ENCODE data around the gene BANK1. TPM values are rescaled to one million over a fixed set of nuclear protein-coding genes. Genes with fewer than 3 reads are reported as not detected.

Gene BANK1
- total and polyA plus RNA-seq, 2 of the 4 experiments (the other 2 are of a cell fraction), result under 0.01 to 0.51 TPM

DNA sequence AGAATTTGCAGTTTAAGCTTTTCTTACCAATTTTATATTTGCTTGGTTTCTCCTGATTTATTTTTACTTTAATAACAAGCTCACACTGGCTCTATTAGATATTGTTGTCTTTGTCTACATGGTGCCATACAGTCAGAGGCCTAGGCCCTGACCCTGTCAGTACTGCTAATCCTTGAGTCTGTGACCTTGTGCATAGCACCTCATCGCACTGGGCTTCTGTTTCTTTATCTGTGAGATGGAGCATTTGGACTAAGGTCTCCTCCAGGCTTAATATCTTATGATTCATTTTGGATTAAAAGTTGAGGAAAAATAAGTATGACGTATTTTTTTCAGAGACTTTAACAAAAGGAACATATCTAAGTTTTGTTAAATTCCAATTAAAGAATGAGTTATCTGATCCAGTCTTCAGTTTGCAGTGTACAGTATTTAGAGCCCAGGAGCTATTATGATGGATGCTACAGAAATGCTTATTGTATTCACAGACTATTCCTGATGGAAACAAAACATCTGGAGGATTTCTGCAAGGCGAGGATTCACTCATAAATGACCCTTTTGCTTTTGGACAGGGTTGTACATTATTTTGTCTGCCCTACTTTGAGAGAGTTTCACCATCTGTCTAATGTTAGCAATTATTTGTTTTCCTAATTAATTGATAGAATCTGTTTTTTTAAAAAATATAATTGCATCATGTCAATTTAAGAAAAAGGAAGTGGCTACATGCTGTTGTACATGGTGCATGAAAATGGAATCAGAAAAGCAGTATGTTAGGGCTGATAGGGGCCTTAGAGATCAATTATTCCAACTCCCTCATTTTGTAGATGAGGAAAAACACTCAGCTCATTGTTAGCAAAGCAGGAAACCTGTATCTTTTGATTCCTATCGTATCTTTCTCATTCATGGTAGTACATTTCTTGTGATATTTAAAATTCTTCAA lies 203.6 kb downstream of the BANK1 start:
- no peak overlapping the region for H3K14ac ChIP-seq (replicated peaks; ENCODE audit: low read depth, low read length)
- H3K9ac ChIP-seq (ENCODE audit: low read depth, low read length), result no peak overlapping the region
- H3K9me1 ChIP-seq (ENCODE audit: insufficient read depth, low read length), result no peaks in the 10 kb centered on the region
- in situ Hi-C loops (cut with MboI; ENCODE audit: low sequenced_read_pairs) (no loop called here), dilution Hi-C loops (cut with HindIII; ENCODE audit: low sequenced_read_pairs, unreplicated experiment) (no loop called here), intact Hi-C loops (cut with micrococcal nuclease) (no loop called here)
- WGBS, 2 experiments (ENCODE audit: extremely low coverage in 2 of 2, insufficient read length in 1 of 2), result no CpG with 5 or more reads among the region's 4 CpGs
- H3K79me1 ChIP-seq (ENCODE audit: low read depth in 1 of 2, low read length in 2 of 2), result no peaks in the 10 kb centered on the region
- H2AK5ac ChIP-seq (ENCODE audit: low read depth, low read length), result no peak overlapping the region
- no peaks in the 10 kb centered on the region for H3K27me3 ChIP-seq (ENCODE audit: control insufficient read depth, insufficient read depth, low read length)
- no peak overlapping the region for H4K5ac ChIP-seq (ENCODE audit: low read depth, low read length)
- ATAC-seq (ENCODE audit: low read depth) (no peak), DNase-seq (no peak)
- no peak overlapping the region for H2AFZ ChIP-seq (replicated peaks; ENCODE audit: low read length, poor library complexity)
- no peak overlapping the region for H4K91ac ChIP-seq (ENCODE audit: insufficient read depth, low read depth, low read length)
- H3K36me3 ChIP-seq (ENCODE audit: control insufficient read depth, insufficient read depth, low read length), result no peaks in the 10 kb centered on the region
- no peaks in the 10 kb centered on the region for H3K4me1 ChIP-seq (ENCODE audit: control insufficient read depth, insufficient read depth, low read length)
- POLR2A ChIA-PET (ENCODE audit: unreplicated experiment), result no interaction called here
- H3K4me2 ChIP-seq (ENCODE audit: low read depth, low read length), result no peak overlapping the region
- no peak overlapping the region for H3K18ac ChIP-seq (ENCODE audit: low read depth, low read length)
- H3K23ac ChIP-seq (ENCODE audit: low read depth, low read length), result no peak overlapping the region
- no TSS peak for BruUV-seq (replicated peaks)
- no peak overlapping the region for H2BK5ac ChIP-seq (ENCODE audit: low read depth, low read length, poor library complexity, severe bottlenecking)
- CTCF ChIA-PET, result no interaction called here
- TF ChIP-seq ELK1 (IDR thresholded peaks at IDR 0.05; ENCODE audit: borderline replicate concordance, low read depth, low read length) (no peak), USF2 (IDR thresholded peaks at IDR 0.05; ENCODE audit: low read depth, low read length) (no peak), FOS (IDR thresholded peaks at IDR 0.05; ENCODE audit: low read depth, low read length) (no peak), CEBPB (IDR thresholded peaks at IDR 0.05; ENCODE audit: low read depth, low read length) (no peak), RCOR1 (IDR thresholded peaks at IDR 0.05; ENCODE audit: insufficient replicate concordance, low read length) (no peak), RFX5 (IDR thresholded peaks at IDR 0.05; ENCODE audit: low read depth, low read length) (no peak), CHD1 (IDR thresholded peaks at IDR 0.05; ENCODE audit: low read depth, low read length) (no peak)
- no peak overlapping the region for H2AK9ac ChIP-seq (replicated peaks; ENCODE audit: low read depth, low read length, poor library complexity)
- H3K56ac ChIP-seq (ENCODE audit: extremely low read depth, insufficient read depth, low read length), result no peak overlapping the region
- H2BK120ac ChIP-seq (ENCODE audit: low read depth, low read length), result no peak overlapping the region
- no peak overlapping the region for H4K8ac ChIP-seq (ENCODE audit: low read depth in 2 of 2, low read length in 2 of 2)
- no peaks in the 10 kb centered on the region for H3K9me3 ChIP-seq (ENCODE audit: control insufficient read depth, insufficient read depth, low read length)
- no peak overlapping the region for H3K4ac ChIP-seq (ENCODE audit: low read depth, low read length)
- no peak overlapping the region for H3K4me3 ChIP-seq (ENCODE audit: insufficient read depth, low read depth, low read length)
- no peaks in the 10 kb centered on the region for H4K20me1 ChIP-seq (ENCODE audit: insufficient read depth, low read length)
- H3K27ac ChIP-seq (ENCODE audit: insufficient read depth, low read length), result no peak overlapping the region
- no peak overlapping the region for H2BK20ac ChIP-seq (ENCODE audit: low read depth, low read length)
- no peak overlapping the region for H2BK15ac ChIP-seq (ENCODE audit: low read depth, low read length)
